SK-N-SH (cell line): ENCODE measurements around the gene TRIM4. TPM values are rescaled to one million over a fixed set of nuclear protein-coding genes. Genes with fewer than 3 reads are reported as not detected.

Experiments used
- CTCF ChIA-PET: fragments of 300-600, 350-600 bp; formaldehyde crosslinking; extraction: SDS; loops from one replicate; lab custom pipeline; 2021; lab: Yijun Ruan, JAX
- POLR2A ChIA-PET: fragments of 350-600 bp; sonication (Branson Sonifier 250); formaldehyde crosslinking; extraction: SDS; loops from one replicate; lab custom pipeline; 2020; ENCODE audit warnings: antibody characterized with exemption, inconsistent platforms; lab: Yijun Ruan, JAX
- DNase-seq: peaks from one replicate; pipeline ENCODE4 v3.0.0; 2012
- H2AFZ ChIP-seq: fragments of 200-600 bp; sonication (generic); 2 replicates; pipeline ENCODE4 v1.8.1; 2016; ENCODE audit warnings: antibody characterized with exemption, mild to moderate bottlenecking, low read depth
- H3F3A ChIP-seq: fragments of 200-600 bp; sonication (generic); replicated peaks from 2 replicates; pipeline ENCODE3; 2016; ENCODE audit warnings: antibody characterized with exemption, mild to moderate bottlenecking; ENCODE audit not compliant: insufficient read depth
- H3K27ac ChIP-seq, 2 experiments: fragments of 200-500 bp in 1 of 2; fragments of 200-600 bp in 1 of 2; sonication (Bioruptor generic) in 1 of 2; sonication (generic), shearing (Covaris generic) in 1 of 2; 2 replicates each; pipeline versions ENCODE4 v1.5.1 to v1.6.1; 2014 to 2016; ENCODE audit warnings: low read depth in 2 of 2, inconsistent platforms in 1 of 2, low read length in 1 of 2, mild to moderate bottlenecking in 1 of 2, mixed read lengths in 1 of 2
- H3K27me3 ChIP-seq: fragments of 200-600 bp; sonication (generic), shearing (Covaris generic); 2 replicates; pipeline ENCODE4 v1.6.1; 2016; ENCODE audit warnings: mixed run types; ENCODE audit not compliant: insufficient read depth
- H3K36me3 ChIP-seq, 2 experiments: fragments of 200-500 bp in 1 of 2; fragments of 200-600 bp in 1 of 2; sonication (Bioruptor generic) in 1 of 2; sonication (generic) in 1 of 2; replicated peaks in 1 of 2; 2 replicates each; pipeline versions ENCODE3 to v1.5.1; 2014 to 2016; ENCODE audit warnings: low read length in 1 of 2, mild to moderate bottlenecking in 1 of 2; ENCODE audit not compliant: insufficient read depth in 2 of 2, control insufficient read depth in 1 of 2
- H3K4me1 ChIP-seq, 2 experiments: fragments of 200-500 bp in 1 of 2; fragments of 200-600 bp in 1 of 2; sonication (Bioruptor generic) in 1 of 2; sonication (generic), shearing (Covaris generic) in 1 of 2; 2 replicates each; pipeline versions ENCODE4 v1.5.1 to v1.6.1; 2014 to 2016; ENCODE audit warnings: low read depth in 1 of 2, low read length in 1 of 2, mixed run types in 1 of 2; ENCODE audit not compliant: insufficient read depth in 2 of 2, control insufficient read depth in 1 of 2
- H3K4me2 ChIP-seq: fragments of 200-600 bp; sonication (generic), shearing (Covaris generic); 2 replicates; pipeline ENCODE4 v1.6.1; 2017; ENCODE audit warnings: mixed run types
- H3K4me3 ChIP-seq, 2 experiments: fragments of 200-500 bp in 1 of 2; fragments of 200-600 bp in 1 of 2; sonication (Bioruptor generic) in 1 of 2; sonication (generic), shearing (Covaris generic) in 1 of 2; 2 replicates each; pipeline versions ENCODE4 v1.5.1 to v1.8.1; 2014 to 2016; ENCODE audit warnings: low read depth in 2 of 2, inconsistent platforms in 1 of 2, low read length in 1 of 2, mild to moderate bottlenecking in 1 of 2, mixed read lengths in 1 of 2, moderate library complexity in 1 of 2
- H3K79me2 ChIP-seq: fragments of 200-600 bp; sonication (generic); 2 replicates; pipeline ENCODE4 v1.8.1; 2017; ENCODE audit warnings: mild to moderate bottlenecking; ENCODE audit not compliant: insufficient read depth
- H3K9ac ChIP-seq: fragments of 200-600 bp; sonication (generic); 2 replicates; pipeline ENCODE4 v1.6.1; 2017; ENCODE audit warnings: mixed run types
- H3K9me2 ChIP-seq: fragments of 200-600 bp; sonication (generic); 2 replicates; pipeline ENCODE4 v1.6.1; 2017; ENCODE audit warnings: mixed run types
- H3K9me3 ChIP-seq: fragments of 200-600 bp; sonication (generic); 2 replicates; pipeline ENCODE4 v1.6.1; 2017; ENCODE audit warnings: mixed run types, mild to moderate bottlenecking, moderate library complexity
- H4K20me1 ChIP-seq: fragments of 200-600 bp; sonication (generic); 2 replicates; pipeline ENCODE4 v1.6.1; 2017; ENCODE audit warnings: mild to moderate bottlenecking, mixed run types; ENCODE audit not compliant: insufficient read depth
- CHD2 ChIP-seq: fragments of 150-350 bp; IDR thresholded peaks from 2 replicates; pipeline ENCODE4 v1.6.1; 2018; ENCODE audit warnings: low read length; ENCODE audit not compliant: partially characterized antibody
- CTCF ChIP-seq: fragments of 200-600 bp; sonication (generic); IDR thresholded peaks from 2 replicates; pipeline ENCODE4 v1.6.1; 2017; ENCODE audit warnings: antibody characterized with exemption, mild to moderate bottlenecking, moderate library complexity
- ELF1 ChIP-seq: IDR thresholded peaks from 2 replicates; pipeline ENCODE4 v1.4.0; 2012
- EP300 ChIP-seq, 2 experiments: IDR thresholded peaks; 2 replicates each; pipeline versions ENCODE4 v1.4.0 to v1.6.1; 2012; ENCODE audit warnings: borderline replicate concordance in 1 of 2, low read depth in 1 of 2, low read length in 1 of 2
- EZH2phosphoT487 ChIP-seq: fragments of 200-600 bp; sonication (generic); IDR thresholded peaks from 2 replicates; pipeline ENCODE4 v1.6.1; 2017; ENCODE audit warnings: low read depth, mixed run types, mild to moderate bottlenecking, antibody characterized with exemption, moderate library complexity, borderline replicate concordance
- FOSL2 ChIP-seq: IDR thresholded peaks from 2 replicates; pipeline ENCODE4 v1.4.0; 2012; ENCODE audit warnings: low read depth, mild to moderate bottlenecking, moderate library complexity, borderline replicate concordance
- FOXJ3 ChIP-seq: sonication (generic); formaldehyde crosslinking; IDR thresholded peaks from 2 replicates; pipeline ENCODE4 v1.5.1; 2020; ENCODE audit warnings: mild to moderate bottlenecking, missing genetic modification reagents
- FOXM1 ChIP-seq: IDR thresholded peaks from 2 replicates; pipeline ENCODE4 v1.4.0; 2012; ENCODE audit warnings: low read depth, mild to moderate bottlenecking
- IRF3 ChIP-seq: fragments of 150-350 bp; IDR thresholded peaks from 2 replicates; pipeline ENCODE4 v1.6.1; 2016; ENCODE audit warnings: mild to moderate bottlenecking, low read depth, low read length
- JUND ChIP-seq: IDR thresholded peaks from 2 replicates; pipeline ENCODE4 v1.4.0; 2012
- MAX ChIP-seq: IDR thresholded peaks from 2 replicates; pipeline ENCODE4 v1.4.0; 2012; ENCODE audit warnings: low read depth
- MEF2A ChIP-seq: IDR thresholded peaks from 2 replicates; pipeline ENCODE4 v1.4.0; 2012; ENCODE audit warnings: low read depth, borderline replicate concordance
- NRF1 ChIP-seq: IDR thresholded peaks from 2 replicates; pipeline ENCODE4 v1.6.1; 2012; ENCODE audit warnings: low read depth, mild to moderate bottlenecking, low read length
- PBX3 ChIP-seq: IDR thresholded peaks from 2 replicates; pipeline ENCODE4; 2012
- RAD21 ChIP-seq: IDR thresholded peaks from 2 replicates; pipeline ENCODE4 v1.6.1; 2012; ENCODE audit warnings: mild to moderate bottlenecking, low read length
- RXRA ChIP-seq: IDR thresholded peaks from 2 replicates; pipeline ENCODE4 v1.4.0; 2012; ENCODE audit warnings: low read depth, mild to moderate bottlenecking, borderline replicate concordance
- SMC3 ChIP-seq: IDR thresholded peaks from 2 replicates; pipeline ENCODE4 v1.6.1; 2012; ENCODE audit warnings: low read depth, low read length, improper control_type of control experiment
- TCF12 ChIP-seq: IDR thresholded peaks from 2 replicates; pipeline ENCODE4 v1.4.0; 2012
- USF2 ChIP-seq: fragments of 150-350 bp; IDR thresholded peaks from 2 replicates; pipeline ENCODE4 v1.6.1; 2017; ENCODE audit warnings: antibody characterized with exemption, low read length, low read depth, borderline replicate concordance
- WGBS: methylation state at CpG from one replicate; pipeline ENCODE4 v1.1.6; 2017; ENCODE audit warnings: low lambda C conversion rate; 5-methylcytosine and 5-hydroxymethylcytosine counted together
- polyA plus RNA-seq, 3 experiments: library from polyadenylated mRNA; depleted of rRNA; stranded (reverse); fragments of >200 nt; gene quantifications; 2 replicates each; pipeline ENCODE4 v1.2.3, GENCODE V29; 2012

The TRIM4 gene
- polyA plus RNA-seq, 1 of the 3 experiments (the other 2 are of a cell fraction), result 6.6 TPM

GRCh38 chr7:99929730-99930053, 10.4 kb upstream of the TRIM4 start:
- H3K27ac ChIP-seq, result no peak overlapping the region; a peak in 1 of 4 replicates
- no peak for DNase-seq
- H4K20me1 ChIP-seq, result no peaks in the 10 kb centered on the region
- no peak overlapping the region for H2AFZ ChIP-seq
- H3K27me3 ChIP-seq, result peaks cover 41% of the 10 kb centered on the region; the same call in 1 of the 2 replicates
- H3K36me3 ChIP-seq, result no peaks in the 10 kb centered on the region
- H3K4me2 ChIP-seq, result peak overlapping the region; percentile 22
- H3K9me2 ChIP-seq, result no peaks in the 10 kb centered on the region
- H3K4me3 ChIP-seq, result peak overlapping the region; percentile 36 to 37; a peak in 2 of 4 replicates
- 62% methylated on average over 2 of the region's 2 CpGs for WGBS
- peaks cover 0 to 5% of the 10 kb centered on the region in 2 experiments; a peak in 1 of 4 replicates for H3K4me1 ChIP-seq
- no peaks in the 10 kb centered on the region for H3F3A ChIP-seq
- H3K9ac ChIP-seq, result no peak overlapping the region
- TF ChIP-seq JUND (no peak), NRF1 (no peak), EZH2phosphoT487 (no peak), RXRA (no peak), MAX (no peak), CTCF (no peak)
- ChIA-PET POLR2A (interaction anchor here (1.0 kb wide), 2 partner anchors 19 to 61 kb away, joined by 3 read pairs; no protein-coding TSS in a partner anchor), CTCF (interaction anchor here (0.6 to 3.3 kb wide), 24 partner anchors 8 to 949 kb away, joined by 3 to 30 read pairs (median 4); partner anchors contain the start of gene TRIM4)
- H3K79me2 ChIP-seq, result no peaks in the 10 kb centered on the region
- H3K9me3 ChIP-seq, result no peaks in the 10 kb centered on the region

GRCh38 chr7:99928994-99929729, 9.8 kb upstream of the TRIM4 start, which contains the start of gene GJC3:
Gene GJC3 (minus strand): TSS chr7:99929620. CDS start chr7:99929620, 0 bp downstream.
- POLR2A ChIA-PET, result interaction anchor here (1.0 kb wide), 2 partner anchors 19 to 61 kb away, joined by 3 read pairs; no protein-coding TSS in a partner anchor
- Histone ChIP-seq H3K9me2 (no peaks in the 10 kb centered on the region), H3K79me2 (no peaks in the 10 kb centered on the region), H2AFZ (no peak within 1 kb of the TSS; the same call in 1 of the 2 replicates), H4K20me1 (no peaks in the 10 kb centered on the region), H3F3A (no peaks in the 10 kb centered on the region), H3K4me2 (peak within 1 kb of the TSS; percentile 22), H3K27ac (no peak within 1 kb of the TSS; a peak in 1 of 4 replicates), H3K9ac (no peak within 1 kb of the TSS), H3K4me1 (peaks cover 0 to 5% of the 10 kb centered on the region in 2 experiments; a peak in 1 of 4 replicates), H3K9me3 (no peaks in the 10 kb centered on the region), H3K36me3 (no peaks in the 10 kb centered on the region), H3K4me3 (peak within 1 kb of the TSS; percentile 36 to 37; a peak in 2 of 4 replicates), H3K27me3 (peaks cover 39% of the 10 kb centered on the region; the same call in 1 of the 2 replicates)
- CTCF ChIA-PET, result interaction anchor here (0.5 to 3.3 kb wide), 26 partner anchors 8 to 949 kb away, joined by 3 to 30 read pairs (median 4); partner anchors contain the start of gene TRIM4
- peak; percentile 85 for DNase-seq
- 27% methylated on average over 8 of the region's 22 CpGs for WGBS
- no peak for TF ChIP-seq FOXJ3 (CRISPR knock-in tag)
- no peak for TF ChIP-seq IRF3
- peak; percentile 8; the same call in 1 of the 2 replicates for TF ChIP-seq SMC3
- TF ChIP-seq EP300 (IDR thresholded peaks at IDR 0.05; ENCODE audit: borderline replicate concordance in 1 of 2, low read depth in 1 of 2, low read length in 1 of 2), result no peak
- TF ChIP-seq CHD2, result no peak
- TF ChIP-seq ELF1, result no peak
- TF ChIP-seq MEF2A, result no peak
- TF ChIP-seq USF2, result no peak
- no peak for TF ChIP-seq FOXM1
- TF ChIP-seq RXRA, result no peak
- no peak for TF ChIP-seq TCF12
- peak; percentile 39 for TF ChIP-seq CTCF
- TF ChIP-seq RAD21, result peak; percentile 59
- TF ChIP-seq FOSL2, result no peak
- no peak for TF ChIP-seq JUND
- TF ChIP-seq PBX3, result no peak
